A673 (cell line): ENCODE results near the gene DESI2. TPM values are rescaled to one million over a fixed set of nuclear protein-coding genes. Genes with fewer than 3 reads are reported as not detected.
A peak's percentile ranks its signal among the peaks of the same experiment; 100 is the strongest.
"Not testable (repeated sequence)": the region's sequence is repeated elsewhere in the genome, so short reads cannot be mapped to it uniquely, and the experiment has no call there.

Experiments used
- BruUV-seq: library from RNA; stranded (reverse); fragments of 400-500 nt; replicated peaks from 2 replicates; lab custom pipeline; 2021; lab: Mats Ljungman, UMichigan
- CTCF ChIA-PET: fragments of 300-600 bp; sonication (Branson Sonifier 250); formaldehyde crosslinking; loops from one replicate; lab custom pipeline; 2022; ENCODE audit warnings: antibody characterized with exemption; lab: Charles Lee
- POLR2A ChIA-PET: fragments of 300-600 bp; sonication (Branson Sonifier 250); formaldehyde crosslinking; loops from one replicate; lab custom pipeline; 2022; ENCODE audit warnings: antibody characterized with exemption; ENCODE audit not compliant: low non-redundant PET; lab: Charles Lee
- DNase-seq: peaks from one replicate; pipeline ENCODE4 v3.0.0-alpha.2; 2015; ENCODE audit warnings: low spot score
- H3K27ac ChIP-seq: fragments of 200-600 bp; sonication (generic); 2 replicates; pipeline ENCODE4 v1.5.1; 2016; ENCODE audit warnings: mixed run types, low read depth, mild to moderate bottlenecking, mixed read lengths, antibody characterized with exemption, low read length; ENCODE audit not compliant: poor library complexity, severe bottlenecking
- H3K27me3 ChIP-seq: fragments of 200-600 bp; sonication (generic); replicated peaks from 2 replicates; pipeline ENCODE4 v1.6.1; 2017; ENCODE audit warnings: mixed run types, low read depth, mild to moderate bottlenecking, mixed read lengths, antibody characterized with exemption, low read length; ENCODE audit not compliant: insufficient read depth, poor library complexity
- H3K36me3 ChIP-seq: fragments of 200-600 bp; sonication (generic); 2 replicates; pipeline ENCODE4 v1.6.1; 2016; ENCODE audit warnings: mixed run types, mild to moderate bottlenecking, mixed read lengths, antibody characterized with exemption, low read length; ENCODE audit not compliant: insufficient read depth, poor library complexity, severe bottlenecking
- H3K4me1 ChIP-seq: fragments of 200-600 bp; sonication (generic); 2 replicates; pipeline ENCODE4 v1.6.1; 2017; ENCODE audit warnings: mixed run types, mild to moderate bottlenecking, mixed read lengths, antibody characterized with exemption, low read length; ENCODE audit not compliant: insufficient read depth, poor library complexity, severe bottlenecking
- H3K4me3 ChIP-seq: fragments of 200-600 bp; sonication (generic); 2 replicates; pipeline ENCODE4 v1.5.1; 2016; ENCODE audit warnings: low read depth, mixed run types, mild to moderate bottlenecking, mixed read lengths, low read length; ENCODE audit not compliant: poor library complexity, severe bottlenecking
- H3K9me3 ChIP-seq: fragments of 200-600 bp; sonication (generic); 2 replicates; pipeline ENCODE4 v1.6.1; 2016; ENCODE audit warnings: mixed run types, low read depth, mild to moderate bottlenecking, mixed read lengths, antibody characterized with exemption, low read length; ENCODE audit not compliant: poor library complexity, severe bottlenecking
- CTCF ChIP-seq: fragments of 300-800, 200-600 bp; sonication (generic); conservative IDR thresholded peaks from 2 replicates; pipeline ENCODE4 v1.5.1; 2017; ENCODE audit warnings: low read depth, mild to moderate bottlenecking, antibody characterized with exemption, low read length, moderate library complexity, mixed read lengths
- EZH2 ChIP-seq: fragments of 200-600 bp; sonication (generic); IDR thresholded peaks from 2 replicates; pipeline ENCODE4 v1.6.1; 2017; ENCODE audit warnings: borderline replicate concordance, low read depth, mild to moderate bottlenecking, mixed read lengths, antibody characterized with exemption, low read length; ENCODE audit not compliant: poor library complexity, severe bottlenecking
- intact Hi-C: fragments of 100-400 bp; cut with micrococcal nuclease; formaldehyde crosslinking; loops from one replicate; pipeline ENCODE4 v1.10.0; 2022; ENCODE audit not compliant: unreplicated experiment
- total RNA-seq: library from RNA; stranded (reverse); gene quantifications from 2 replicates; pipeline ENCODE4 v1.2.3, GENCODE V29; 2021

The DESI2 gene
- total RNA-seq, 1 experiment from 2014 or later = 47.7 TPM

DNA sequence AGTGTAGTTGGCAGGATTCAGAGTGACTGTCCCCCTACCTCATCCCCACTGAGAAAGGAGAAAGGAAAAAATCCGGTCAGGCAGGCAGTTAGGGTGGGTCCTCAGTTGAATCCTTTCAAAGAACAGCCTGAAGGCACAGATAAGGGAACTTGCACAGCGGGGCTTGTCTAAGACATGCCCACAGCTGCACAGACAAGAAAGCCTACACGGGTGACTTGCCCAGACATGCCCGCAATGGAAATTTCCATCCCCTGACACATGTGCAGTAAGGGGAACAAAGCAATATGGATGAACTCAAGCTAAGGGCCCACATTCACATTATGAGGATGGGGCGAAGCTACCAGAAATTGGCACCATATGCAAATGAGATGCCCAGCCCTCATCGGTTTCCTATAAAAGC is 82.5 kb downstream of the DESI2 start:
- TF ChIP-seq EZH2 (no peak), CTCF (no peak)
- CTCF ChIA-PET = no interaction called here

DNA sequence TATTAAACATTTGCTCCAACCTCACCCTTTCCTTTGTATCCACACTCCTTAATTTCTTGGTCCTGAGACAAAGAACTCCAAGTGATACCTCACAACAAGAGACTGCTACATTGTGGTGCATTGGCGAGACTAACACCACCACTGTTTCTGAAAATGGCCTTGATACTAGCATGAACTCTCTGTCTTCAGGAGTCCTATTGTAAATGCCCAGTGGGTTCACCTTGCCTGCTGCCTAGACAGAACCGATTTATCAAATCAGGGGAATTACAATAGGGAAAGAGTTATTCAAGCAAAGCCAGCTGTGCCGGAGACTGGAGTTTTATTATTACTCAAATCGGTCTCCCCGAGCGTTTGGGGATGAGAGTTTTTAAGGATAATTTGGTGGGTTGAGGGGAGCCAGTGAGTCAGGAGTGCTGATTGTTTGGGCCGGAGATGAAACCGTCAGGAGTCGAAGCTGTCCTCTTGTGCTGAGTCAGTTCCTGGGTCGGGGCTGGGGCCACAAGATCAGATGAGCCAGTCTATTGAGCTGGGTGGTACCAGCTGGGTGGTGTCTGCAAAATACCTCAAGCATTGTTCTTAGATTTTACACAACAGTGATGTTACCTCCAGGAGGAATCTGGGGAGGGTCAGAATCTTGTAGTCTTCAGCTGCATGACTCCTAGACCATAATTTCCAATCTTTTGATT is 83.1 kb downstream of the DESI2 start:
- no peaks in the 10 kb centered on the region for H3K27me3 ChIP-seq
- CTCF ChIA-PET = no interaction called here
- no TSS peak for BruUV-seq
- no peaks in the 10 kb centered on the region for H3K9me3 ChIP-seq
- no peaks in the 10 kb centered on the region for H3K36me3 ChIP-seq
- H3K27ac ChIP-seq = no peak overlapping the region
- no peak for DNase-seq
- intact Hi-C loops = no loop called here
- POLR2A ChIA-PET = no interaction called here
- H3K4me3 ChIP-seq = no peak overlapping the region
- TF ChIP-seq CTCF (no peak), EZH2 (no peak)
- no peaks in the 10 kb centered on the region for H3K4me1 ChIP-seq

More for the DNA sequence above, 82.5 kb downstream of the DESI2 start:
- Histone ChIP-seq H3K27me3 (no peaks in the 10 kb centered on the region), H3K4me3 (no peak overlapping the region), H3K27ac (no peak overlapping the region), H3K36me3 (no peaks in the 10 kb centered on the region), H3K4me1 (no peaks in the 10 kb centered on the region), H3K9me3 (no peaks in the 10 kb centered on the region)
- DNase-seq = peak; percentile 11
- POLR2A ChIA-PET = no interaction called here
- intact Hi-C loops = no loop called here
- BruUV-seq = no TSS peak

DNA sequence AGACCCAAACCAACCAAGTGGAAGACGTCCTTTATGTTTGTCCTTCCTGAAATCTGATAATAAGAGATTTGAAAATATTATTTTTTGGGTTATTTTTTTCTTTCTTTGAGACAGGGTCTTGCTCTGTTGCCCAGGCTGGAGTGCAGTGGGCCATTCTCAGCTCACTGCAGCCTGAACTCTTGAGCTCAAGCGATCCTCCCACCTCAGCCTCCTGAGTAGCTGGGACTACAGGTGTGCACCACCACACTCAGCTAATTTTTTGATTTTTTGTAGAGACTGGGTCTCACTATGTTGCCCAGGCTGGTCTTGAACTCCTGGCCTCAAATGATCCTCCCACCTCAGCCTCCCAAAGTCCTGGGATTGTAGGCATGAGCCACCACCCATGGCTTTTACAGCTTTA is 86.2 kb downstream of the DESI2 start:
- intact Hi-C loops, CTCF ChIA-PET, BruUV-seq, H3K27ac ChIP-seq, H3K4me1 ChIP-seq, POLR2A ChIA-PET, H3K9me3 ChIP-seq, H3K36me3 ChIP-seq, H3K4me3 ChIP-seq, H3K27me3 ChIP-seq, DNase-seq: not testable (repeated sequence)

DNA sequence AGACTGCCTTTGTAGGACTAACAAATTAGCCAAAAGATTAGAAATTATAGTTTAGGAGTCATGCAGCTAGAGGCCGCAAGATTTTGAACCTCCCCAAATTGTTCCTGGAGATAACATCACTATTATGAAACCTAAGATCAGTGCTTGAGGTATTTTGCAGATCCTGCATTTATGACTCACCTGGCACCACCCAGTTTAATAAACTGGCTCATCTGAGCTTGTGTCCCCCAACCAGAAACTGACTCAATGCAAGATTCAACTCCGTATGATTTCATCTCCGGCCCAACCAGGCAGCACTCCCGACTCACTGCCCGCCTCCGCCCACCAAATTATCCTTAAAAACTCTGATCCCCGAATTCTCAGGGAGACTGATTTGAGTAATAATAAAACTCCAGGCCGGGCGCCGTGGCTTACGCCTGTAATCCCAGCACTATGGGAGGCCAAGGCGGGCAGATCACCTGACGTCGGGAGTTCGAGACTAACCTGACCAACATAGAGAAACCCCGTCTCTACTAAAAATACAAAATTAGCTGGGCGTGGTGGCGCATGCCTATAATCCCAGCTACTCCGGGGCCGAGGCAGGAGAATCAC is 87.2 kb downstream of the DESI2 start:
- H3K36me3 ChIP-seq, H3K9me3 ChIP-seq, H3K4me1 ChIP-seq, intact Hi-C loops, CTCF ChIA-PET, POLR2A ChIA-PET, BruUV-seq, H3K27ac ChIP-seq, DNase-seq, H3K27me3 ChIP-seq, H3K4me3 ChIP-seq: not testable (repeated sequence)
